ENCODE data around the gene TTYH1.

Gene TTYH1

DNA sequence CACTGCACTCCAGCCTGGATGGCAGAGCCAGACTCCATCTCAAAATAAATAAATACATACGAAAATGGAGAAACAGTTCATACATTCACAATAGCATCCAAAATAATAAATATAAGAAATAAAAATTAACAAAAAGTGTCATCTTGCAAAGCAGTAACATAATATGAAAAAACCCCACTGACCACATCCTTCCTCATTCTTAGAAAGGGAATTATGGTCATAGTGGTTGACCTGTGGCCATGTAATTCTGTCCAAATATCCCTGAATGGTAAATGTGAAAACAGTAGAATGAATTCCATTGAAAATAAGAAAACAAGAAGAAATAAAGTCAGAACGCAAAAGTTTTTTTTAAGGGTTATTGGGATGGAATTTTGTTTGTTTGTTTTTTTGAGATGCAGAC, 64.8 kb downstream of the TTYH1 start:
- FAIRE-seq (no peak), DNase-seq (ENCODE audit: insufficient read length) (no peak)
- TF ChIP-seq POLR2A (IDR thresholded peaks at IDR 0.05; ENCODE audit: low read depth, low read length) (no peak), TAF1 (IDR thresholded peaks at IDR 0.05; ENCODE audit: borderline replicate concordance, low read depth, low read length) (no peak), POLR2AphosphoS5 (IDR thresholded peaks at IDR 0.05; ENCODE audit: low read depth, low read length) (no peak)

GRCh38 chr19:54481326-54481930, 66.2 kb downstream of the TTYH1 start:
- TF ChIP-seq TAF1 (IDR thresholded peaks at IDR 0.05; ENCODE audit: borderline replicate concordance, low read depth, low read length) (no peak), POLR2AphosphoS5 (IDR thresholded peaks at IDR 0.05; ENCODE audit: low read depth, low read length) (no peak), POLR2A (IDR thresholded peaks at IDR 0.05; ENCODE audit: low read depth, low read length) (no peak)
- DNase-seq (ENCODE audit: insufficient read length) (no peak), FAIRE-seq (peak; percentile 73)

GRCh38 chr19:54482889-54483288, 67.6 kb downstream of the TTYH1 start:
- FAIRE-seq (no peak), DNase-seq (ENCODE audit: insufficient read length) (no peak)

DNA sequence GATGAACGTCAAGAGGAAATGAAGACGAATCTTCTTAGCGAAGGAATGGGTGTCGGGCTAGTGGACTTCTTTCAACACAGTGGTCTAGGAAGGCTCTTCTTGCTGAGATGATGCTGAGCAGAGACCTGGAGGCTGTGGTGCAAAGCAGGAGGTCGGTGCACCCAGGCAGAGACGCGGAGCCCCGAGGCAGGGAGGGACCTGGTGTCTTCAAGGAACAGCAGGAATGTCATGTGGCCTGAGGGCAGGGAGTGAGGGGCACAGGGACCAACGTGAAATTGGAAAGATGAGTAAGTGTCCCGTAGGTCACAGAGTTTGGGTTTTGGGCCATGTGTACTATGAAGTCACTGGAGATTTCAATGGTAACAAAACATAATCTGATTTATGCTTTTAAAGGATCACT, 69.2 kb downstream of the TTYH1 start:
- TF ChIP-seq POLR2AphosphoS5 (IDR thresholded peaks at IDR 0.05; ENCODE audit: low read depth, low read length) (no peak), TAF1 (IDR thresholded peaks at IDR 0.05; ENCODE audit: borderline replicate concordance, low read depth, low read length) (no peak), POLR2A (IDR thresholded peaks at IDR 0.05; ENCODE audit: low read depth, low read length) (no peak)
- FAIRE-seq (no peak), DNase-seq (ENCODE audit: insufficient read length) (no peak)

More at GRCh38 chr19:54482889-54483288, 67.6 kb downstream of the TTYH1 start:
- TF ChIP-seq TAF1 (IDR thresholded peaks at IDR 0.05; ENCODE audit: borderline replicate concordance, low read depth, low read length) (no peak), POLR2AphosphoS5 (IDR thresholded peaks at IDR 0.05; ENCODE audit: low read depth, low read length) (no peak), POLR2A (IDR thresholded peaks at IDR 0.05; ENCODE audit: low read depth, low read length) (no peak)

GRCh38 chr19:54485851-54486250, 70.6 kb downstream of the TTYH1 start:
- no peak for FAIRE-seq
- TF ChIP-seq POLR2AphosphoS5 (IDR thresholded peaks at IDR 0.05; ENCODE audit: low read depth, low read length), result no peak
- TF ChIP-seq POLR2A (IDR thresholded peaks at IDR 0.05; ENCODE audit: low read depth, low read length), result no peak
- no peak for TF ChIP-seq TAF1 (IDR thresholded peaks at IDR 0.05; ENCODE audit: borderline replicate concordance, low read depth, low read length)
- DNase-seq (ENCODE audit: insufficient read length), result no peak
